GM10847 (cell line): ENCODE data around the gene ST8SIA5.
A peak's percentile ranks its signal among the peaks of the same experiment; 100 is the strongest.

Experiments used
- POLR2A ChIP-seq: IDR thresholded peaks from 2 replicates; pipeline ENCODE4 v1.6.1; 2011; ENCODE audit not compliant: insufficient read length; ENCODE audit errors: extremely low read depth

The ST8SIA5 gene, protein sequence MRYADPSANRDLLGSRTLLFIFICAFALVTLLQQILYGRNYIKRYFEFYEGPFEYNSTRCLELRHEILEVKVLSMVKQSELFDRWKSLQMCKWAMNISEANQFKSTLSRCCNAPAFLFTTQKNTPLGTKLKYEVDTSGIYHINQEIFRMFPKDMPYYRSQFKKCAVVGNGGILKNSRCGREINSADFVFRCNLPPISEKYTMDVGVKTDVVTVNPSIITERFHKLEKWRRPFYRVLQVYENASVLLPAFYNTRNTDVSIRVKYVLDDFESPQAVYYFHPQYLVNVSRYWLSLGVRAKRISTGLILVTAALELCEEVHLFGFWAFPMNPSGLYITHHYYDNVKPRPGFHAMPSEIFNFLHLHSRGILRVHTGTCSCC

DNA sequence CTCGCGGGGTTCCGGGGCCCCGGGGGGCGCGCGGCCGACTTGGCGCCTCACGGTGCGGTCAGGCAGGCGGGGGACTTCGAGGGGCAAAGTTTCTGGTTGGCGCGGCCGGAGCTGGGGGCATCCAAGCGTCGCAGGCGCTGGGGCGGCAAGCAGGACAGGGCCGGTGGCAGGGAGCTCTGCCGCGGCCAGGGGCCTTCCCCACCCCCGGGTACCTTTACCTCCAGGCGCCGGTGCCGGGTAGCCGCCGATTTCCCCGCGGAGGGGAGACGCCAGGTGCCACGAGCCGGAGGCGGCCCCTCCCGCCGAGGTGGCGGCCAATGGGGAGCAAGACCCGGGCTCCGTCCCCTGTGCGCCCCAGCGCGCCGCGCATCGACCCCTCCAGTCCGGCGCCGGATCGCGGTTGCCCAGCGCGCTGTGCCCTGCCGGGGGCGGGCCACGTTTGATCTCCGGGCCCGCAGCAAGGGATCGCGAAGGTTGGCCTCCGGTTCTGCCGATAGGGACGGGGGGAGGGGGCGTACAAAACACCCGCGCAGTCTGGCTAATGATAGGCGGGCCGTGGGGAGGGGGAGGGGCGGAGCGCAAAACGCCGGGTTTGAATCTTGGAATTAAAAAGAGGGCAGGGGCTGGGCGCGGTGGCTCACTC lies at the start of gene ST8SIA5:
Gene ST8SIA5 (minus strand): TSS at position 495 of the 643 bp plus-strand sequence. CDS start 545 bp downstream, outside the sequence.
- peak; percentile 22 for TF ChIP-seq POLR2A

- no peak for TF ChIP-seq POLR2A
Measured at GRCh38 chr18:46794607-46795006, 37.8 kb upstream of the ST8SIA5 start.

- TF ChIP-seq POLR2A: no peak
Measured at GRCh38 chr18:46793565-46793964, 36.7 kb upstream of the ST8SIA5 start.

DNA sequence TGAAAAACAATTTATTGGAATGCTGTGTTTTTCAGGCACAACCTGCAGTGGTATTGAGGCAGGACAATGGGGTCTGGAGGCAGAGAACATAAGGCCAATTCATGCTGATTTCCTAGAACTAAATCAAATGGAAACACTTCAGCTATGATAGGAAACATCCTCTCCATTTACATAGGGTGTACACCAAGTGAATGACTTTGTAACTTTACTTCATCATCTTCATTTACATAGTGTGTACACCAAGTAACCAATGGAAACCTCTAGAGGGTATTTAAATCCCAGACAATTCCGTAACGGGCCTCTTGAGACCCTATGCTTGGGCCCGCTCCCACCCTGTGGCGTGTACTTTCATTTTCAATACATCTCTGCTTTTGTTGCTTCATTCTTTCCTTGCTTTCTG lies 32.2 kb upstream of the ST8SIA5 start:
- no peak for TF ChIP-seq POLR2A

DNA sequence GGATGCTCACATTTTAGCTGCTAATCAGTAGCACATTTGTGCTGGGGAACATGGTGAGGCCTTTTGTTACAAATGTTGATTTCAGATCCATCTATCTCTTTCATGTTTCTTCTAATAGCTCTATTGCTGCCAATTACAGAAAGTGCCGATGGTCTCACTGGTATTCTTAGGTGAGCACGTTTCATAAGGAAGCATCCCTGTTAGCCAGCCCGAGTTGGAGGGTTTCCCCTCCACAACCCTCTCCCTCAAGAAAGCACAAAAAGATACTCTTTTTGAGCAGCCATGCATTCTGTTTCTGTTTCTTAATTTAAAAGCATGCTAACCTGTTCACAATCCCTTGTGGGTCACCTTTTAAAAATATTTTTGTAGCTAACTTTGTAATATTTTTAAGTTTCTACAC lies 30.8 kb upstream of the ST8SIA5 start:
- TF ChIP-seq POLR2A: no peak

DNA sequence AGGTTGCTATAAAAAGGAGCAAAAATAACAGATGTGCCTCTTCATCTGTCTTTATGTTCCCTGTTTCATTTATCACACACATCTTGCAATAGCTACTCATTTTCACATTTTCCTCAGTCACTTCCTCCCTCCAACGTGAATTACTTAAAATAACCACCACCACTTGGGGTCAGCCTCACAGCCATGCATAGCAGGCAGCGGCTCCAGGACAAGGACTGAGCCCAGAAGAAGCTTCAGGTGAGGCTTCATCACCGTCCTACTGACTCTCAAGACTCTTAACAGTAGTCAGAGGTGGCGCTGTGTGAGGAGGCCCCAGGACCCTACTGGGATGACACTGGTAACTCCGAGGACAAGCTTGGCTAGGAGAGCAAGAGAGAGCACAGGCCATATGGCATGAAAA lies 15.5 kb upstream of the ST8SIA5 start:
- no peak for TF ChIP-seq POLR2A

DNA sequence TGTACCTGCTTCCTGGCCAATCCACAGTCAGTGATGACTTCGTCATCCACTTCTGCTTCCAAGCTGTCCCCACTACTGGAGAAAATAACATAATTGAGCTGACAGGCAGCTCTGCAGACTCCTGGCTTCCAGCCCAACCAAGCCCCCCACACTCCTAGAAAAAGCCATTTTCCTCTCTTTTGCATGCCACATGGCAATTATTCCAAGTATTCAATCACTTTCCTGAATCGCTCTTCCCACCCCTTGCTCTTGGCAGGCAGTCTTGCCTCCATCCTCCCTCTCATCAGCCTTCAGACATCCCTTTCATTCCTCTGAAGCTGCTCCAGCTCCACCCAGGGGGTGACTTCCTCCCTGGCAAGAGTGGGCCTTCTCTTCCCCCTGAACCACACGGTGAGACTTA lies 14.3 kb upstream of the ST8SIA5 start:
- no peak for TF ChIP-seq POLR2A

DNA sequence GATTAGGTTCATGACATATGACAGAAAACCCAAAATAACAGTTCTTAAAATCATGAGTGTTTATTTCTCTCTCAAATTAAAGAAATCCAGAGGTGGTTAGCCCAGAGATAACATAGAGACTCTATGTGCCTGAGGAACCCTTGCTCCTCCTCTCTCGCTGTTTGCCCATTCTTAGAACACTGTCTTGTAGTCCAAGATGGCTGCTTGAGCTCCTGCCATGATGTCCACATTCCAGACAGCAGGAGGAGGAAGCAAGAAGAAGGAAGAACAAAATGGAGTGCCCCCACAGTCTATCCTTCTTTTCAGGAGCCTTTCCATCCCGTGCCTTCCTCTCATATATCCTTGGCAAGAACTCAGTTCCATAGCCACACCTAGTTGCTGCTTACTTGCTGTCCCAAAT lies 13.9 kb upstream of the ST8SIA5 start:
- TF ChIP-seq POLR2A: no peak

DNA sequence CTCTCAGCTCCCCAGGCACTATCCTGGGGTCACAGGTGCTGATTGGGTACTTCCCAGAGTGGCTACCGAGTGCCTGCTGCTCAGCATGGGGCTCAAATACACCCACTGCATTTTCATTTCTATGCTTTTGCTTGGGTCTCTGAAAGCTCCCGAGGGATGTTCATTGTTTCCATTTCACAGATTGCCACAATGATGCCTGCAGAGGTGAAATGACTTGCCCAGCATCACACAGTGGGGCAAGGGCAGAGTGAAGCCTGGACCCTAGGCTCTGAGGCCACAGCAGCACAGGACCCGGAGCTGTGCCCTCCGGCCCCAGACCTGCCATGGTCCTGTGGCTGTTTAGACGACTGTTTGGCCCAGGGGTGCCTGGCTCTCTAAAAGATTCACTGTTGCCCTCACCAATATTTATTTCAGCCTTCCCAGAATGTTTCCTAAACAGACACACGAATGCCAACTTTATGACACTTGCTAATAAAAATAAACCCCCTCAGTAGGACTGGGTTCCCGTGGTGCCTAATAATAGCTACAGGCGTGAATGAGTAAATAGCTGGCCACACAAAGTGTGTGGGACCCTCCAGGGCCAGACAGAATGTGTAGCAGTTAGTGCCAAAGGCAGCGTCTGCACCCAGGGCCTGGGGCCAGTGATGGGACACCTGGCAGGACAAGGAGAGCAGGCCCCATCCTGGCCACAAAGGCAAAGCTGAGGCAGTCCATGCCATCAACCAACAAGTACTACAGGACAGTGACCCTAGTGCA lies 11.5 kb upstream of the ST8SIA5 start:
- TF ChIP-seq POLR2A: no peak

GRCh38 chr18:46767217-46767616 lies 10.4 kb upstream of the ST8SIA5 start:
- no peak for TF ChIP-seq POLR2A

- no peak for TF ChIP-seq POLR2A
Measured at GRCh38 chr18:46764586-46764985, 7.7 kb upstream of the ST8SIA5 start.

GRCh38 chr18:46761059-46761769 lies 4.4 kb upstream of the ST8SIA5 start:
- TF ChIP-seq POLR2A: no peak

GRCh38 chr18:46759890-46760289 lies 3.0 kb upstream of the ST8SIA5 start:
- TF ChIP-seq POLR2A: no peak

- no peak for TF ChIP-seq POLR2A
Measured at GRCh38 chr18:46756025-46756558, 761 bp downstream of the ST8SIA5 start.
